ENCODE data around the gene FAM222A. TPM values are rescaled to one million over a fixed set of nuclear protein-coding genes. Genes with fewer than 3 reads are reported as not detected.

The FAM222A gene
- total RNA-seq, 1 experiment from 2014 or later: 3.7 TPM

GRCh38 chr12:109735825-109736551, 22.4 kb downstream of the FAM222A start:
- no peak overlapping the region for H3K27ac ChIP-seq (ENCODE audit: low read depth, low read length)
- no peak overlapping the region for H3K9ac ChIP-seq (ENCODE audit: low read length)
- no peak for ATAC-seq
- no peaks in the 10 kb centered on the region for H3K9me3 ChIP-seq (ENCODE audit: control insufficient read depth in 1 of 2, insufficient read depth in 1 of 2, low read depth in 1 of 2, low read length in 2 of 2)
- CTCF ChIA-PET: no interaction called here
- intact Hi-C loops (cut with micrococcal nuclease): no loop called here
- no peak for TF ChIP-seq FOSL1 (IDR thresholded peaks at IDR 0.05; ENCODE audit: low read depth)
- TF ChIP-seq POLR2A (IDR thresholded peaks at IDR 0.05; ENCODE audit: borderline replicate concordance, extremely low read depth, insufficient read depth, insufficient read length): no peak
- TF ChIP-seq SIN3A (IDR thresholded peaks at IDR 0.05; ENCODE audit: low read depth): no peak
- TF ChIP-seq EGR1 (IDR thresholded peaks at IDR 0.05; ENCODE audit: low read depth): no peak
- POLR2A ChIA-PET: no interaction called here
- H3K79me2 ChIP-seq (ENCODE audit: insufficient read depth, low read length): no peaks in the 10 kb centered on the region
- H3K9me2 ChIP-seq (ENCODE audit: insufficient read depth): no peaks in the 10 kb centered on the region
- no peak overlapping the region for H2AFZ ChIP-seq (ENCODE audit: low read depth, low read length, poor library complexity, severe bottlenecking)
- RAD21 ChIA-PET (ENCODE audit: low non-redundant PET in 1 of 2, low total read pairs in 2 of 2, uncharacterized antibody in 2 of 2, unreplicated experiment in 2 of 2): no interaction called here
- no TSS peak for BruUV-seq (replicated peaks)
- H3K4me2 ChIP-seq (ENCODE audit: low read length): no peak overlapping the region
- H3K4me1 ChIP-seq (ENCODE audit: control insufficient read depth in 1 of 2, insufficient read depth in 2 of 2, low read length in 2 of 2): no peaks in the 10 kb centered on the region
- H3K27me3 ChIP-seq (ENCODE audit: insufficient read depth, low read length): no peaks in the 10 kb centered on the region
- no peaks in the 10 kb centered on the region for H4K20me1 ChIP-seq (ENCODE audit: insufficient read depth)
- no peaks in the 10 kb centered on the region for H3K36me3 ChIP-seq (ENCODE audit: control insufficient read depth in 1 of 2, insufficient read depth in 2 of 2, low read length in 2 of 2)
- DNase-seq (ENCODE audit: low read depth, low spot score): no peak
- no peak overlapping the region for H3K4me3 ChIP-seq (replicated peaks in 1 of 2; ENCODE audit: low read depth in 1 of 2, low read length in 2 of 2)

- no peak overlapping the region for H3K4me3 ChIP-seq (replicated peaks in 1 of 2; ENCODE audit: low read depth in 1 of 2, low read length in 2 of 2)
- H3K27ac ChIP-seq (ENCODE audit: low read depth, low read length): no peak overlapping the region
- H3K4me2 ChIP-seq (ENCODE audit: low read length): no peak overlapping the region
- DNase-seq (ENCODE audit: low read depth, low spot score) (no peak), ATAC-seq (no peak; the same call in 1 of the 2 replicates)
- H3K9ac ChIP-seq (ENCODE audit: low read length): no peak overlapping the region
- no peaks in the 10 kb centered on the region for H3K9me3 ChIP-seq (ENCODE audit: control insufficient read depth in 1 of 2, insufficient read depth in 1 of 2, low read depth in 1 of 2, low read length in 2 of 2)
- H3K9me2 ChIP-seq (ENCODE audit: insufficient read depth): no peaks in the 10 kb centered on the region
- no peaks in the 10 kb centered on the region for H3K27me3 ChIP-seq (ENCODE audit: insufficient read depth, low read length)
- intact Hi-C loops (cut with micrococcal nuclease): no loop called here
- BruUV-seq (replicated peaks): no TSS peak
- ChIA-PET POLR2A (no interaction called here), RAD21 (ENCODE audit: low non-redundant PET in 1 of 2, low total read pairs in 2 of 2, uncharacterized antibody in 2 of 2, unreplicated experiment in 2 of 2) (no interaction called here), CTCF (no interaction called here)
- H3K36me3 ChIP-seq (ENCODE audit: control insufficient read depth in 1 of 2, insufficient read depth in 2 of 2, low read length in 2 of 2): no peaks in the 10 kb centered on the region
- no peaks in the 10 kb centered on the region for H3K4me1 ChIP-seq (ENCODE audit: control insufficient read depth in 1 of 2, insufficient read depth in 2 of 2, low read length in 2 of 2)
- no peak overlapping the region for H2AFZ ChIP-seq (ENCODE audit: low read depth, low read length, poor library complexity, severe bottlenecking)
- no peaks in the 10 kb centered on the region for H4K20me1 ChIP-seq (ENCODE audit: insufficient read depth)
- peak; percentile 80 for TF ChIP-seq REST (IDR thresholded peaks at IDR 0.05; ENCODE audit: low read depth)
- TF ChIP-seq EGR1 (IDR thresholded peaks at IDR 0.05; ENCODE audit: low read depth): no peak
- no peaks in the 10 kb centered on the region for H3K79me2 ChIP-seq (ENCODE audit: insufficient read depth, low read length)
Observed at GRCh38 chr12:109736552-109737108, 23.0 kb downstream of the FAM222A start.
